HG03095 (cell line): ENCODE measurements around the gene ZSCAN25.
"Not testable (repeated sequence)": the region's sequence is repeated elsewhere in the genome, so short reads cannot be mapped to it uniquely, and the experiment has no call there.

ENCODE experiments used
- ATAC-seq: cut with Tn5 transposase; IDR thresholded peaks from one replicate; pipeline ENCODE4 v1.9.1; 2021; ENCODE audit warnings: moderate library complexity; ENCODE audit not compliant: unreplicated experiment

Gene ZSCAN25

GRCh38 chr7:99644431-99644830 lies 27.7 kb downstream of the ZSCAN25 start:
- ATAC-seq: no peak

- no peak for ATAC-seq
Observed at GRCh38 chr7:99645590-99645989, 28.8 kb downstream of the ZSCAN25 start.

- no peak for ATAC-seq
Observed at GRCh38 chr7:99648843-99649242, 32.1 kb downstream of the ZSCAN25 start.

- ATAC-seq: no peak
Observed at GRCh38 chr7:99651290-99651689, 34.5 kb downstream of the ZSCAN25 start.

- ATAC-seq: no peak
Observed at GRCh38 chr7:99652671-99653070, 35.9 kb downstream of the ZSCAN25 start.

GRCh38 chr7:99653269-99653668 lies 36.5 kb downstream of the ZSCAN25 start:
- ATAC-seq: not testable (repeated sequence)

GRCh38 chr7:99653754-99654153 lies 37.0 kb downstream of the ZSCAN25 start:
- ATAC-seq: no peak

GRCh38 chr7:99654626-99655025 lies 37.9 kb downstream of the ZSCAN25 start:
- not testable (repeated sequence) for ATAC-seq

- ATAC-seq: not testable (repeated sequence)
Observed at GRCh38 chr7:99657879-99658278, 41.1 kb downstream of the ZSCAN25 start.

GRCh38 chr7:99665312-99666012 lies 48.7 kb downstream of the ZSCAN25 start:
- no peak for ATAC-seq

GRCh38 chr7:99666013-99666395 lies 49.3 kb downstream of the ZSCAN25 start:
- no peak for ATAC-seq

GRCh38 chr7:99667179-99667578 lies 50.4 kb downstream of the ZSCAN25 start:
- ATAC-seq: no peak

- no peak for ATAC-seq
Observed at GRCh38 chr7:99668541-99668940, 51.8 kb downstream of the ZSCAN25 start.

- ATAC-seq: no peak
Observed at GRCh38 chr7:99669782-99670181, 53.0 kb downstream of the ZSCAN25 start.

- no peak for ATAC-seq
Observed at GRCh38 chr7:99672573-99672972, 55.8 kb downstream of the ZSCAN25 start.

- ATAC-seq: no peak
Observed at GRCh38 chr7:99674995-99675742, 58.4 kb downstream of the ZSCAN25 start.

- no peak for ATAC-seq
Observed at GRCh38 chr7:99677013-99677647, 60.4 kb downstream of the ZSCAN25 start.

- ATAC-seq: no peak
Observed at GRCh38 chr7:99677648-99678045, 60.9 kb downstream of the ZSCAN25 start.

GRCh38 chr7:99679032-99679399 lies 62.3 kb downstream of the ZSCAN25 start:
- ATAC-seq: no peak

GRCh38 chr7:99679400-99680191 lies 62.9 kb downstream of the ZSCAN25 start, which contains the start of gene CYP3A5:
Gene CYP3A5, minus strand, starts transcription at chr7:99679996. Its CDS starts 100 bp downstream, at chr7:99679896.
- ATAC-seq: no peak
